IMR-90 (cell line): ENCODE data around the gene RASGRP4. TPM values are rescaled to one million over a fixed set of nuclear protein-coding genes. Genes with fewer than 3 reads are reported as not detected.

Experiments
- ATAC-seq: fragments of 200-7000 bp; cut with Tn5 transposase; 2 replicates; pipeline ENCODE4 v1.9.1; 2020; ENCODE audit warnings: low read depth, mild to moderate bottlenecking, moderate library complexity
- BruUV-seq: library from RNA; stranded (reverse); fragments of 400-500 nt; replicated peaks from 2 replicates; lab custom pipeline; 2021; lab: Mats Ljungman, UMichigan
- CTCF ChIA-PET: fragments of 300-600 bp; formaldehyde crosslinking; extraction: SDS; loops from one replicate; lab custom pipeline; 2021; ENCODE audit warnings: antibody characterized with exemption; lab: Yijun Ruan, JAX
- POLR2A ChIA-PET: fragments of 300-600 bp; sonication (Branson Sonifier 250); formaldehyde crosslinking; loops from one replicate; lab custom pipeline; 2022; ENCODE audit warnings: antibody characterized with exemption; ENCODE audit not compliant: unreplicated experiment; lab: Charles Lee
- DNase-seq: peaks from one replicate; pipeline ENCODE4 v3.0.0; 2013
- H2AFZ ChIP-seq: replicated peaks from 2 replicates; pipeline ENCODE3; 2013; ENCODE audit warnings: low read length, mild to moderate bottlenecking; ENCODE audit not compliant: poor library complexity
- H2AK5ac ChIP-seq: 2 replicates; pipeline ENCODE4 v1.6.1; 2013; ENCODE audit warnings: low read depth, low read length, inconsistent platforms
- H2AK9ac ChIP-seq: replicated peaks from 2 replicates; pipeline ENCODE3; 2013; ENCODE audit warnings: mild to moderate bottlenecking, low read depth, low read length, moderate library complexity; ENCODE audit not compliant: poor library complexity
- H2BK120ac ChIP-seq: 2 replicates; pipeline ENCODE4 v1.6.1; 2013; ENCODE audit warnings: low read depth, low read length, inconsistent platforms
- H2BK15ac ChIP-seq: 3 replicates; pipeline ENCODE4 v1.6.1; 2013; ENCODE audit warnings: low read depth, low read length, inconsistent platforms
- H2BK20ac ChIP-seq: 2 replicates; pipeline ENCODE4 v1.6.1; 2013; ENCODE audit warnings: low read depth, mild to moderate bottlenecking, inconsistent platforms, low read length, moderate library complexity
- H2BK5ac ChIP-seq: 2 replicates; pipeline ENCODE4 v1.6.1; 2013; ENCODE audit warnings: mild to moderate bottlenecking, low read depth, low read length, inconsistent platforms; ENCODE audit not compliant: poor library complexity, severe bottlenecking
- H3K14ac ChIP-seq: replicated peaks from 2 replicates; pipeline ENCODE4 v1.6.1; 2013; ENCODE audit warnings: low read depth, low read length, inconsistent platforms
- H3K18ac ChIP-seq: 2 replicates; pipeline ENCODE4 v1.6.1; 2013; ENCODE audit warnings: low read depth, low read length, control low read depth
- H3K23ac ChIP-seq: 2 replicates; pipeline ENCODE4 v1.6.1; 2013; ENCODE audit warnings: low read depth, low read length, inconsistent platforms
- H3K27ac ChIP-seq: 2 replicates; pipeline ENCODE4 v1.5.1; 2013; ENCODE audit warnings: mild to moderate bottlenecking, control low read depth, low read length; ENCODE audit not compliant: insufficient read depth
- H3K27me3 ChIP-seq: 2 replicates; pipeline ENCODE4 v1.6.1; 2013; ENCODE audit warnings: low read length; ENCODE audit not compliant: control insufficient read depth, insufficient read depth
- H3K36me3 ChIP-seq: 2 replicates; pipeline ENCODE4 v1.6.1; 2013; ENCODE audit warnings: low read length, mixed read lengths; ENCODE audit not compliant: control insufficient read depth, insufficient read depth
- H3K4ac ChIP-seq: 2 replicates; pipeline ENCODE4 v1.6.1; 2013; ENCODE audit warnings: low read depth, low read length, inconsistent platforms
- H3K4me1 ChIP-seq: 2 replicates; pipeline ENCODE4 v1.6.1; 2013; ENCODE audit warnings: low read length, mixed read lengths; ENCODE audit not compliant: control insufficient read depth, insufficient read depth
- H3K4me2 ChIP-seq: 2 replicates; pipeline ENCODE4 v1.6.1; 2013; ENCODE audit warnings: low read depth, mild to moderate bottlenecking, control low read depth, low read length, moderate library complexity
- H3K4me3 ChIP-seq: 2 replicates; pipeline ENCODE4 v1.5.1; 2013; ENCODE audit warnings: low read depth, mild to moderate bottlenecking, control low read depth, low read length, moderate library complexity; ENCODE audit not compliant: insufficient read depth
- H3K56ac ChIP-seq: 2 replicates; pipeline ENCODE4 v1.6.1; 2013; ENCODE audit warnings: low read length, inconsistent platforms; ENCODE audit not compliant: insufficient read depth; ENCODE audit errors: extremely low read depth
- H3K79me1 ChIP-seq, 2 experiments: 2 replicates each; pipeline ENCODE4 v1.6.1; 2013; ENCODE audit warnings: low read length in 2 of 2, inconsistent platforms in 1 of 2, low read depth in 1 of 2
- H3K9ac ChIP-seq: 2 replicates; pipeline ENCODE4 v1.6.1; 2013; ENCODE audit warnings: low read depth, low read length, control low read depth
- H3K9me1 ChIP-seq: 2 replicates; pipeline ENCODE4 v1.6.1; 2013; ENCODE audit warnings: low read length, inconsistent platforms; ENCODE audit not compliant: insufficient read depth
- H3K9me3 ChIP-seq: 2 replicates; pipeline ENCODE4 v1.6.1; 2013; ENCODE audit warnings: low read length; ENCODE audit not compliant: control insufficient read depth, insufficient read depth
- H4K20me1 ChIP-seq: 2 replicates; pipeline ENCODE4 v1.6.1; 2013; ENCODE audit warnings: low read length, inconsistent platforms; ENCODE audit not compliant: insufficient read depth
- H4K5ac ChIP-seq: 2 replicates; pipeline ENCODE4 v1.6.1; 2013; ENCODE audit warnings: mild to moderate bottlenecking, low read depth, low read length, control low read depth
- H4K8ac ChIP-seq, 2 experiments: 2 replicates each; pipeline ENCODE4 v1.6.1; 2013; ENCODE audit warnings: low read depth in 2 of 2, low read length in 2 of 2, control low read depth in 1 of 2, inconsistent platforms in 1 of 2
- H4K91ac ChIP-seq: 2 replicates; pipeline ENCODE4 v1.6.1; 2013; ENCODE audit warnings: low read depth, low read length, inconsistent platforms; ENCODE audit not compliant: insufficient read depth
- CTCF ChIP-seq: conservative IDR thresholded peaks from 2 replicates; pipeline ENCODE4 v1.5.1; 2012; ENCODE audit warnings: mild to moderate bottlenecking, low read depth, low read length, improper control_type of control experiment
- MAZ ChIP-seq: IDR thresholded peaks from 2 replicates; pipeline ENCODE4 v1.6.1; 2012; ENCODE audit warnings: low read depth, mild to moderate bottlenecking, low read length, improper control_type of control experiment, moderate library complexity, borderline replicate concordance
- POLR2A ChIP-seq: IDR thresholded peaks from 2 replicates; pipeline ENCODE4 v1.6.1; 2012; ENCODE audit warnings: mild to moderate bottlenecking, low read depth, low read length
- RAD21 ChIP-seq: IDR thresholded peaks from 2 replicates; pipeline ENCODE4 v1.6.1; 2012; ENCODE audit warnings: low read length, improper control_type of control experiment
- RCOR1 ChIP-seq: IDR thresholded peaks from 2 replicates; pipeline ENCODE4 v1.6.1; 2012; ENCODE audit warnings: mild to moderate bottlenecking, low read length, improper control_type of control experiment; ENCODE audit not compliant: insufficient replicate concordance
- USF2 ChIP-seq: fragments of 150-350 bp; IDR thresholded peaks from 2 replicates; pipeline ENCODE4 v1.6.1; 2017; ENCODE audit warnings: mild to moderate bottlenecking, antibody characterized with exemption, low read length, low read depth
- WGBS, 2 experiments: methylation state at CpG; one replicate each; pipeline versions ENCODE4 v1.1.5 to v1.1.7; 2013; ENCODE audit warnings: missing lambda C conversion rate in 2 of 2; ENCODE audit not compliant: insufficient read length in 1 of 2; ENCODE audit errors: extremely low coverage in 2 of 2; 5-methylcytosine and 5-hydroxymethylcytosine counted together
- dilution Hi-C: fragments of 300-500 bp; cut with HindIII; formaldehyde crosslinking; loops from one replicate; pipeline ENCODE4 v1.14.3; 2018; ENCODE audit warnings: low sequenced_read_pairs; ENCODE audit not compliant: unreplicated experiment
- in situ Hi-C: fragments of 300-500 bp; cut with MboI; formaldehyde crosslinking; loops from 3 replicates; pipeline ENCODE4 v1.14.3; 2019; ENCODE audit warnings: low sequenced_read_pairs, inconsistent platforms, mixed read lengths
- intact Hi-C: fragments of 100-400 bp; cut with micrococcal nuclease; formaldehyde crosslinking; loops from 2 replicates; pipeline ENCODE4 v1.10.0; 2022
- polyA plus RNA-seq, 3 experiments: library from polyadenylated mRNA; depleted of rRNA; stranded (reverse); fragments of >200 nt; gene quantifications; 2 replicates each; pipeline ENCODE4 v1.2.3, GENCODE V29; 2012; ENCODE audit warnings: low replicate concordance in 1 of 3
- total RNA-seq: library from RNA; depleted of rRNA; stranded (reverse); fragments of >200 nt; gene quantifications from 2 replicates; pipeline ENCODE4 v1.2.3, GENCODE V29; 2012

Gene RASGRP4
- total and polyA plus RNA-seq, 2 of the 4 experiments (the other 2 are of a cell fraction), result not detected

GRCh38 chr19:38417544-38418506, 8.2 kb downstream of the RASGRP4 start (continued):
- no peak for TF ChIP-seq CTCF

- Histone ChIP-seq H2BK5ac (no peak overlapping the region), H2BK20ac (no peak overlapping the region), H4K5ac (no peak overlapping the region), H3K18ac (no peak overlapping the region), H2AK5ac (no peak overlapping the region), H2BK120ac (no peak overlapping the region), H3K27ac (no peak overlapping the region), H3K4me1 (no peaks in the 10 kb centered on the region), H3K27me3 (peaks cover 27% of the 10 kb centered on the region), H3K79me1 (no peaks in the 10 kb centered on the region), H2AK9ac (no peak overlapping the region), H3K9ac (no peak overlapping the region), H3K9me3 (no peaks in the 10 kb centered on the region), H3K23ac (no peak overlapping the region), H2BK15ac (no peak overlapping the region), H3K36me3 (no peaks in the 10 kb centered on the region), H4K8ac (no peak overlapping the region), H3K4me2 (no peak overlapping the region), H3K14ac (no peak overlapping the region), H3K4ac (no peak overlapping the region), H3K9me1 (peaks cover 6% of the 10 kb centered on the region; the same call in 1 of the 2 replicates), H4K20me1 (no peaks in the 10 kb centered on the region), H3K4me3 (no peak overlapping the region), H4K91ac (no peak overlapping the region), H2AFZ (no peak overlapping the region), H3K56ac (no peak overlapping the region)
- POLR2A ChIA-PET, result no interaction called here
- no peak for TF ChIP-seq POLR2A
- TF ChIP-seq USF2, result no peak
- no peak for TF ChIP-seq CTCF
- no peak for TF ChIP-seq MAZ
- TF ChIP-seq RAD21, result no peak
- TF ChIP-seq RCOR1, result no peak
- dilution Hi-C loops (no loop called here), intact Hi-C loops (no loop called here), in situ Hi-C loops (loop anchor here (25.0 kb wide), 1 partner anchor 520 kb away; the partner anchor contains the start of genes MRPS12 and SARS2)
- CTCF ChIA-PET, result interaction anchor here (1.0 kb wide), 1 partner anchor 12 kb away, joined by 4 read pairs; no protein-coding TSS in a partner anchor
- no TSS peak for BruUV-seq
- ATAC-seq, result no peak
- DNase-seq, result no peak
- 58% methylated on average over 8 of the region's 8 CpGs; no CpG with 5 or more reads in 1 of the 2 experiments for WGBS, 2 experiments
Observed at GRCh38 chr19:38417146-38417543, 8.9 kb downstream of the RASGRP4 start.
